Keratinocyte (primary cell): ENCODE measurements around the gene ABCG4. TPM values are rescaled to one million over a fixed set of nuclear protein-coding genes. Genes with fewer than 3 reads are reported as not detected.

Source experiments
- DNase-seq: peaks from one replicate; pipeline ENCODE4 v3.0.0-alpha.2; 2011; ENCODE audit warnings: low read depth, missing footprints, low spot score
- FAIRE-seq: peaks from 2 replicates; lab custom pipeline; 2011; peaks lifted over from hg19 to GRCh38; lab: Jason Lieb, UNC
- H2AFZ ChIP-seq: 2 replicates; pipeline ENCODE4 v1.6.0; 2012; ENCODE audit warnings: low read length, control low read depth, inconsistent platforms; ENCODE audit not compliant: control insufficient read depth
- H3K27ac ChIP-seq: 2 replicates; pipeline ENCODE4 v1.5.1; 2011; ENCODE audit warnings: low read length; ENCODE audit not compliant: control insufficient read depth, insufficient read depth
- H3K27me3 ChIP-seq: 3 replicates; pipeline ENCODE4 v1.6.0; 2011; ENCODE audit warnings: low read length; ENCODE audit not compliant: control insufficient read depth, insufficient read depth; ENCODE audit errors: extremely low read depth
- H3K36me3 ChIP-seq, 2 experiments: 2 replicates in 1 of 2; 3 replicates in 1 of 2; pipeline ENCODE4 v1.5.1; 2011; ENCODE audit warnings: low read length in 2 of 2, mild to moderate bottlenecking in 1 of 2; ENCODE audit not compliant: control insufficient read depth in 2 of 2, insufficient read depth in 2 of 2; ENCODE audit errors: extremely low read depth in 1 of 2
- H3K4me1 ChIP-seq: 3 replicates; pipeline ENCODE4 v1.5.1; 2011; ENCODE audit warnings: low read length; ENCODE audit not compliant: control insufficient read depth, insufficient read depth; ENCODE audit errors: extremely low read depth
- H3K4me2 ChIP-seq: 3 replicates; pipeline ENCODE4 v1.6.0; 2011; ENCODE audit warnings: low read depth, low read length; ENCODE audit not compliant: control insufficient read depth, insufficient read depth; ENCODE audit errors: extremely low read depth
- H3K4me3 ChIP-seq, 3 experiments: fragments of 200-600 bp in 1 of 3; sonication (generic) in 1 of 3; 2 replicates in 2 of 3; 3 replicates in 1 of 3; pipeline ENCODE4 v1.5.1; 2011 to 2016; ENCODE audit warnings: low read length in 3 of 3, mild to moderate bottlenecking in 3 of 3, control low read depth in 2 of 3, inconsistent platforms in 1 of 3, low read depth in 1 of 3, mixed read lengths in 1 of 3, mixed run types in 1 of 3, moderate library complexity in 1 of 3; ENCODE audit not compliant: control insufficient read depth in 2 of 3, insufficient read depth in 2 of 3; ENCODE audit errors: extremely low read depth in 1 of 3
- H3K79me2 ChIP-seq: 2 replicates; pipeline ENCODE4 v1.6.0; 2012; ENCODE audit warnings: low read length; ENCODE audit not compliant: control insufficient read depth, insufficient read depth
- H3K9ac ChIP-seq: 3 replicates; pipeline ENCODE4 v1.6.0; 2011; ENCODE audit warnings: low read length; ENCODE audit not compliant: control insufficient read depth, insufficient read depth; ENCODE audit errors: extremely low read depth
- H3K9me1 ChIP-seq: 3 replicates; pipeline ENCODE4 v1.6.0; 2011; ENCODE audit warnings: low read length; ENCODE audit not compliant: control insufficient read depth, insufficient read depth; ENCODE audit errors: extremely low read depth
- H3K9me3 ChIP-seq: 2 replicates; pipeline ENCODE4 v1.5.1; 2012; ENCODE audit warnings: low read depth, low read length; ENCODE audit not compliant: control insufficient read depth
- H4K20me1 ChIP-seq: 3 replicates; pipeline ENCODE4 v1.6.0; 2011; ENCODE audit warnings: low read length; ENCODE audit not compliant: control insufficient read depth, insufficient read depth; ENCODE audit errors: extremely low read depth
- EZH2 ChIP-seq: IDR thresholded peaks from one replicate; pipeline ENCODE4 v1.6.1; 2012; ENCODE audit warnings: inconsistent platforms, mild to moderate bottlenecking, low read length, moderate library complexity
- dilution Hi-C: fragments of 300-500 bp; cut with MboI; formaldehyde crosslinking; loops from one replicate; pipeline ENCODE4 v1.7.0; 2020; ENCODE audit warnings: low sequenced_read_pairs; ENCODE audit not compliant: extremely low pct_ligation_motif_present
- polyA plus RNA-seq, 5 experiments: library from polyadenylated mRNA; depleted of rRNA in 3 of 5; stranded (reverse) in 3 of 5; stranded (forward) in 1 of 5; unstranded in 1 of 5; fragments of >200 nt; gene quantifications; 1 replicate in 1 of 5; 2 replicates in 3 of 5; 3 replicates in 1 of 5; pipeline versions ENCODE4 v1.2.1 to v1.2.3, GENCODE V29; 2011 to 2012; ENCODE audit warnings: missing spikeins in 2 of 5, low read depth in 1 of 5, low replicate concordance in 1 of 5
- TF ChIP-seq, protein P1 (sequence below), 3 experiments: IDR thresholded peaks in 1 of 3; conservative IDR thresholded peaks in 1 of 3; optimal IDR thresholded peaks in 1 of 3; 2 replicates in 2 of 3; 3 replicates in 1 of 3; pipeline versions ENCODE3 to v1.5.1; 2011; ENCODE audit warnings: low read length in 3 of 3, mild to moderate bottlenecking in 3 of 3, moderate library complexity in 2 of 3, control low read depth in 1 of 3, inconsistent platforms in 1 of 3; ENCODE audit not compliant: insufficient read depth in 2 of 3; ENCODE audit errors: extremely low read depth in 1 of 3

ABCG4 gene
- polyA plus RNA-seq, 1 donor (not counting 4 experiments of a cell fraction or from before 2014, with no cell fraction given), result 0.14 TPM

DNA sequence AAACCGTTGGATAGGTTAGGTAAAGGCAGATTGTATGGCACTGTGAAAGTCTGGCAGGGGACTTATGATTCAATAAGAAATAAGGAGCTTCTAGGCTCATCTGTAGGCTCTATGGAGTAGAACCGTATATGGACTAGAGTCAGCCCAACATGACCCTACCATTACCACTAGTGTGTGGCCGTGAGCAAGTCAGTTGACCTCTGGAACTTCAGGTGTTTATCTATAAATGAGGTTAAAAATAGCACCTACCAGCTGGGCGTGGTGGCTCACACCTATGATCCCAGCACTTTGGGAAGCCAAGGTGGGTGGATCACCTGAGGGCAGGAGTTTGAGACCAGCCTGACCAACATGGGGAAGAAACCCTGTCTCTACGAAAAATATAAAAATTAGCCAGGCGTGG is 23.0 kb upstream of the ABCG4 start:
- no peaks in the 10 kb centered on the region for H3K9me1 ChIP-seq
- H4K20me1 ChIP-seq, result no peaks in the 10 kb centered on the region
- DNase-seq (no peak), FAIRE-seq (no peak)
- no peaks in the 10 kb centered on the region for H3K9me3 ChIP-seq
- H3K4me3 ChIP-seq, result no peak overlapping the region
- peaks cover 8 to 12% of the 10 kb centered on the region in 2 experiments for H3K36me3 ChIP-seq
- H3K4me2 ChIP-seq, result no peak overlapping the region
- H3K27me3 ChIP-seq, result no peaks in the 10 kb centered on the region
- no peak overlapping the region for H2AFZ ChIP-seq
- no peak overlapping the region for H3K27ac ChIP-seq
- no peak for TF ChIP-seq EZH2
- TF ChIP-seq, protein P1, sequence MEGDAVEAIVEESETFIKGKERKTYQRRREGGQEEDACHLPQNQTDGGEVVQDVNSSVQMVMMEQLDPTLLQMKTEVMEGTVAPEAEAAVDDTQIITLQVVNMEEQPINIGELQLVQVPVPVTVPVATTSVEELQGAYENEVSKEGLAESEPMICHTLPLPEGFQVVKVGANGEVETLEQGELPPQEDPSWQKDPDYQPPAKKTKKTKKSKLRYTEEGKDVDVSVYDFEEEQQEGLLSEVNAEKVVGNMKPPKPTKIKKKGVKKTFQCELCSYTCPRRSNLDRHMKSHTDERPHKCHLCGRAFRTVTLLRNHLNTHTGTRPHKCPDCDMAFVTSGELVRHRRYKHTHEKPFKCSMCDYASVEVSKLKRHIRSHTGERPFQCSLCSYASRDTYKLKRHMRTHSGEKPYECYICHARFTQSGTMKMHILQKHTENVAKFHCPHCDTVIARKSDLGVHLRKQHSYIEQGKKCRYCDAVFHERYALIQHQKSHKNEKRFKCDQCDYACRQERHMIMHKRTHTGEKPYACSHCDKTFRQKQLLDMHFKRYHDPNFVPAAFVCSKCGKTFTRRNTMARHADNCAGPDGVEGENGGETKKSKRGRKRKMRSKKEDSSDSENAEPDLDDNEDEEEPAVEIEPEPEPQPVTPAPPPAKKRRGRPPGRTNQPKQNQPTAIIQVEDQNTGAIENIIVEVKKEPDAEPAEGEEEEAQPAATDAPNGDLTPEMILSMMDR (optimal IDR thresholded peaks at IDR 0.05 in 1 of 3, IDR thresholded peaks at IDR 0.05 in 1 of 3, conservative IDR thresholded peaks at IDR 0.05 in 1 of 3; ENCODE audit: extremely low read depth in 1 of 3, insufficient read depth in 2 of 3, low read length in 3 of 3), result no peak
- peaks cover 17% of the 10 kb centered on the region for H3K4me1 ChIP-seq
- H3K79me2 ChIP-seq, result peaks cover 24% of the 10 kb centered on the region
- H3K9ac ChIP-seq, result no peak overlapping the region
- dilution Hi-C loops, result no loop called here

DNA sequence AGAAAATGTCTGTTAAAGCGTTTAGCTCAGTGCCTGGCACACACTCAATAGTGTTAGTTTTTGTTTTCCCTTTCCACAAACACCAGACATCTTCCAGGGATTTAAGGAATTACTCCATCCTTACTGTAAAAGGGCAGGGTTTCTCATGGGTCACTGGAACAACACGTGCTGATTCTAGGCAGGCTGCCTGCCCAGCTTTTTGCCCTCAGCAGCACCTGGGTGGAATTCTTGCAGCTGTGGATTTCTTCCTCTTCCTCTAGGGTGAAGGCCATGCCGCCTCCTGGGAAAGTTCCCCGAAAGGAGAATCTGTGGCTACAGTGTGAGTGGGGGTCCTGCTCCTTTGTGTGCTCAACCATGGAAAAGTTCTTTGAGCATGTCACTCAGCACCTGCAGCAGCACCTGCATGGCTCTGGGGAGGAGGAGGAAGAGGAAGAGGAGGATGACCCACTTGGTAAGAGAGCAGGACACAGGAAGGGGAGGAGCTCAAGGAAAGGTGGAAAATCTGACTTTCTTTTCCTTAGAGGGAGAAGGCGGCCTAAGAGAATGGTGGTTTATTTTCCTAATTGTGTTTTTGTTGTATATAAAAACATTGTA is 22.1 kb upstream of the ABCG4 start:
- Histone ChIP-seq H2AFZ (no peak overlapping the region), H3K4me3 (no peak overlapping the region), H3K79me2 (peaks cover 22% of the 10 kb centered on the region), H3K4me2 (no peak overlapping the region), H3K27ac (no peak overlapping the region), H3K9me1 (no peaks in the 10 kb centered on the region), H3K36me3 (peaks cover 13 to 21% of the 10 kb centered on the region in 2 experiments), H3K4me1 (peaks cover 14% of the 10 kb centered on the region), H3K9me3 (no peaks in the 10 kb centered on the region), H3K27me3 (no peaks in the 10 kb centered on the region), H3K9ac (no peak overlapping the region), H4K20me1 (no peaks in the 10 kb centered on the region)
- FAIRE-seq, result no peak
- dilution Hi-C loops, result no loop called here
- TF ChIP-seq, protein P1 (optimal IDR thresholded peaks at IDR 0.05 in 1 of 3, IDR thresholded peaks at IDR 0.05 in 1 of 3, conservative IDR thresholded peaks at IDR 0.05 in 1 of 3; ENCODE audit: extremely low read depth in 1 of 3, insufficient read depth in 2 of 3, low read length in 3 of 3), result no peak
- TF ChIP-seq EZH2, result no peak
- no peak for DNase-seq
